Sigmoid colon (tissue), 7 donors: ENCODE data around the gene CD247. TPM values are rescaled to one million over a fixed set of nuclear protein-coding genes. Genes with fewer than 3 reads are reported as not detected.

Experiments used
- DNase-seq: peaks from one replicate; pipeline ENCODE4 v3.0.0-alpha.2; 2019
- H3K27ac ChIP-seq, 4 donors: fragments of 200-600 bp; sonication (generic); one replicate each; pipeline ENCODE4 v1.5.1; 2016 to 2019; ENCODE audit warnings: mild to moderate bottlenecking in 1 of 4
- H3K27me3 ChIP-seq, 3 donors: fragments of 200-600 bp; sonication (generic); one replicate each; pipeline ENCODE4 v1.5.1; 2019; ENCODE audit warnings: mild to moderate bottlenecking in 1 of 3
- H3K36me3 ChIP-seq, 4 donors: fragments of 200-600 bp; sonication (generic); one replicate each; pipeline ENCODE4 v1.5.1; 2016 to 2019
- H3K4me1 ChIP-seq, 4 donors: fragments of 200-600 bp; sonication (generic); one replicate each; pipeline ENCODE4 v1.5.1; 2017 to 2019
- H3K4me3 ChIP-seq, 4 donors: fragments of 200-600 bp; sonication (generic); one replicate each; pipeline ENCODE4 v1.5.1; 2017 to 2019; ENCODE audit warnings: mild to moderate bottlenecking in 2 of 4, moderate library complexity in 1 of 4
- H3K9me3 ChIP-seq, 4 donors: fragments of 200-600 bp in 3 of 4; sonication (generic) in 3 of 4; one replicate each; pipeline versions ENCODE4 v1.5.1 to v1.6.1; 2013 to 2019
- EP300 ChIP-seq, 4 donors: sonication (generic); formaldehyde crosslinking; IDR thresholded peaks; one replicate each; pipeline ENCODE4 v1.6.1; 2017; ENCODE audit warnings: antibody characterized with exemption in 4 of 4
- POLR2A ChIP-seq, 2 donors: fragments of 450-650 bp; IDR thresholded peaks; one replicate each; pipeline ENCODE4 v1.6.1; 2016; ENCODE audit warnings: antibody characterized with exemption in 2 of 2, mild to moderate bottlenecking in 2 of 2, moderate library complexity in 2 of 2
- POLR2AphosphoS5 ChIP-seq, 4 donors: sonication (generic); formaldehyde crosslinking; IDR thresholded peaks; one replicate each; pipeline ENCODE4 v1.6.1; 2017; ENCODE audit warnings: antibody characterized with exemption in 4 of 4
- WGBS, 2 donors: extraction: QIAGEN DNeasy Blood & Tissue Kit; methylation state at CpG; one replicate each; pipeline ENCODE4 v1.1.7; 2013; 5-methylcytosine and 5-hydroxymethylcytosine counted together
- intact Hi-C: fragments of 100-400 bp; cut with DNase I; formaldehyde crosslinking; loops from one replicate; pipeline ENCODE4 v1.15.1; 2023
- polyA plus RNA-seq, 3 donors: library from polyadenylated mRNA; stranded (reverse); fragments of 200-250 nt; gene quantifications; one replicate each; pipeline ENCODE4 v1.2.3, GENCODE V29; 2013
- total RNA-seq, 4 donors: library from RNA; depleted of rRNA; stranded (reverse); fragments of >200 nt; gene quantifications; one replicate each; pipeline ENCODE4 v1.1.0, GENCODE V29; 2016
- TF ChIP-seq, protein P1 (sequence below), 4 experiments: fragments of 450-650 bp in 3 of 4; fragments of 200-600 bp in 1 of 4; IDR thresholded peaks; one replicate each; pipeline ENCODE4 v1.5.1; 2016 to 2019; ENCODE audit warnings: antibody characterized with exemption in 4 of 4, mild to moderate bottlenecking in 3 of 4, moderate library complexity in 2 of 4
- donor health status: healthy with polysubstance abuse.
- donor health status: Bipolar disorder and iron deficiency.
- donor health status: healthy.

Gene CD247
- total and polyA plus RNA-seq, 7 donors: 0.36 to 20.3 (median 1.4) TPM; not detected in 3

GRCh38 chr1:167463080-167463479 is 55.2 kb downstream of the CD247 start:
- no peaks in the 10 kb centered on the region for H3K27me3 ChIP-seq
- DNase-seq: peak; percentile 46
- peaks cover 0 to 6% (median 0%) of the 10 kb centered on the region in 4 donors for H3K4me1 ChIP-seq
- intact Hi-C loops: no loop called here
- no peak overlapping the region for H3K27ac ChIP-seq
- no peak overlapping the region for H3K4me3 ChIP-seq
- 82 to 85% methylated on average over 4 of the region's 4 CpGs for WGBS, 2 donors
- no peaks in the 10 kb centered on the region for H3K9me3 ChIP-seq
- H3K36me3 ChIP-seq: no peaks in the 10 kb centered on the region
- TF ChIP-seq, protein P1, sequence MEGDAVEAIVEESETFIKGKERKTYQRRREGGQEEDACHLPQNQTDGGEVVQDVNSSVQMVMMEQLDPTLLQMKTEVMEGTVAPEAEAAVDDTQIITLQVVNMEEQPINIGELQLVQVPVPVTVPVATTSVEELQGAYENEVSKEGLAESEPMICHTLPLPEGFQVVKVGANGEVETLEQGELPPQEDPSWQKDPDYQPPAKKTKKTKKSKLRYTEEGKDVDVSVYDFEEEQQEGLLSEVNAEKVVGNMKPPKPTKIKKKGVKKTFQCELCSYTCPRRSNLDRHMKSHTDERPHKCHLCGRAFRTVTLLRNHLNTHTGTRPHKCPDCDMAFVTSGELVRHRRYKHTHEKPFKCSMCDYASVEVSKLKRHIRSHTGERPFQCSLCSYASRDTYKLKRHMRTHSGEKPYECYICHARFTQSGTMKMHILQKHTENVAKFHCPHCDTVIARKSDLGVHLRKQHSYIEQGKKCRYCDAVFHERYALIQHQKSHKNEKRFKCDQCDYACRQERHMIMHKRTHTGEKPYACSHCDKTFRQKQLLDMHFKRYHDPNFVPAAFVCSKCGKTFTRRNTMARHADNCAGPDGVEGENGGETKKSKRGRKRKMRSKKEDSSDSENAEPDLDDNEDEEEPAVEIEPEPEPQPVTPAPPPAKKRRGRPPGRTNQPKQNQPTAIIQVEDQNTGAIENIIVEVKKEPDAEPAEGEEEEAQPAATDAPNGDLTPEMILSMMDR (IDR thresholded peaks at IDR 0.05): no peak
- TF ChIP-seq EP300 (IDR thresholded peaks at IDR 0.05) (no peak), POLR2A (IDR thresholded peaks at IDR 0.05) (no peak), POLR2AphosphoS5 (IDR thresholded peaks at IDR 0.05) (no peak)

GRCh38 chr1:167462341-167462740 is 56.0 kb downstream of the CD247 start:
- no peaks in the 10 kb centered on the region for H3K27me3 ChIP-seq
- H3K27ac ChIP-seq: no peak overlapping the region
- WGBS, 2 donors: 85 to 94% methylated on average over 8 of the region's 8 CpGs
- TF ChIP-seq POLR2A (IDR thresholded peaks at IDR 0.05) (no peak), POLR2AphosphoS5 (IDR thresholded peaks at IDR 0.05) (no peak), EP300 (IDR thresholded peaks at IDR 0.05) (no peak)
- TF ChIP-seq, protein P1 (IDR thresholded peaks at IDR 0.05): no peak
- H3K4me1 ChIP-seq: peaks cover 0 to 3% (median 0%) of the 10 kb centered on the region in 4 donors
- no peaks in the 10 kb centered on the region for H3K36me3 ChIP-seq
- intact Hi-C loops: no loop called here
- DNase-seq: peak; percentile 38
- no peak overlapping the region for H3K4me3 ChIP-seq
- no peaks in the 10 kb centered on the region for H3K9me3 ChIP-seq

- Histone ChIP-seq H3K9me3 (no peaks in the 10 kb centered on the region), H3K4me3 (no peak overlapping the region), H3K4me1 (peaks cover 0 to 4% (median 2%) of the 10 kb centered on the region in 4 donors), H3K27ac (no peak overlapping the region), H3K27me3 (no peaks in the 10 kb centered on the region), H3K36me3 (no peaks in the 10 kb centered on the region)
- intact Hi-C loops: no loop called here
- TF ChIP-seq, protein P1 (IDR thresholded peaks at IDR 0.05): no peak
- TF ChIP-seq POLR2A (IDR thresholded peaks at IDR 0.05) (no peak), POLR2AphosphoS5 (IDR thresholded peaks at IDR 0.05) (no peak), EP300 (IDR thresholded peaks at IDR 0.05) (no peak)
- DNase-seq: peak; percentile 42
- 83 to 94% methylated on average over 14 of the region's 14 CpGs for WGBS, 2 donors
These were observed 57.5 kb downstream of the CD247 start for GRCh38 chr1:167460836-167461235.

DNA sequence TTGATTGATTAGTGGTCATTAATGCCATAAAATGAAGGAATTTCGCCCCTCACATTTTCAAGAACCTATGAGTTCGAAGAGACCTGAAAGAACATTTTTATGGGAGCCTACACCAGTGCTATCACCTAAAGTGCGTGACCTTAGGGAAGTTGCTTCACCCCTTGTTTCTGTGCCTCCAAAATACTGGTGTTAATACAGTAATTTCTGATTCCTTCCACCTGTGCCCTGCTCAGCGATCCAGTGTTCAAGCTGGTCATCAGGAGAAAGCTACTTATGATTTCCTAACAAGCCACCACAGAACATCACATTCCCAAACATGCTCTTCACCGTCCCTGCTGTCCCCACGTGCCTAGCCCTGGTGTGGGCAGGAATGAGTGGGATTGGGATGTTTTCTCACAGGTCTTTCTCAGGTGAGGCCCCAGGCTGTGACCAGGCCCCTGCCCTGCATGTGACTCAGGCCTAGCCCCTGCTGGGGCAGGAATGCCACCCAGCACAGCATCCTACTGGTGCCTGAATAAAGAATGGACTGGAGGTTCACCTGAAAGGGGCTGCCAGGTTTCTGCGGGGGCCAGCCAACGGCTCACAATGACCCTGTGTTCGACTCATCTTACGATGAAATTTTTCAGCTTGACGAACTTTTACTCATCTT is 60.3 kb downstream of the CD247 start:
- TF ChIP-seq EP300 (IDR thresholded peaks at IDR 0.05) (no peak), POLR2A (IDR thresholded peaks at IDR 0.05) (no peak), POLR2AphosphoS5 (IDR thresholded peaks at IDR 0.05) (no peak)
- TF ChIP-seq, protein P1 (IDR thresholded peaks at IDR 0.05): no peak
- Histone ChIP-seq H3K27ac (no peak overlapping the region), H3K9me3 (no peaks in the 10 kb centered on the region), H3K36me3 (no peaks in the 10 kb centered on the region), H3K4me3 (no peak overlapping the region), H3K27me3 (no peaks in the 10 kb centered on the region), H3K4me1 (peaks cover 0 to 8% (median 5%) of the 10 kb centered on the region in 4 donors)
- intact Hi-C loops: loop anchor here (5.0 to 10.0 kb wide), 4 partner anchors 74 to 553 kb away; no protein-coding TSS in a partner anchor
- WGBS, 2 donors: 81 to 85% methylated on average over 11 of the region's 11 CpGs
- peak; percentile 34 for DNase-seq
